IMR-90 (cell line): ENCODE results near the gene MPRIP. TPM values are rescaled to one million over a fixed set of nuclear protein-coding genes. Genes with fewer than 3 reads are reported as not detected.

Experiments
- ATAC-seq: fragments of 200-7000 bp; cut with Tn5 transposase; 2 replicates; pipeline ENCODE4 v1.9.1; 2020; ENCODE audit warnings: low read depth, mild to moderate bottlenecking, moderate library complexity
- BruUV-seq: library from RNA; stranded (reverse); fragments of 400-500 nt; replicated peaks from 2 replicates; lab custom pipeline; 2021; lab: Mats Ljungman, UMichigan
- CTCF ChIA-PET: fragments of 300-600 bp; formaldehyde crosslinking; extraction: SDS; loops from one replicate; lab custom pipeline; 2021; ENCODE audit warnings: antibody characterized with exemption; lab: Yijun Ruan, JAX
- POLR2A ChIA-PET: fragments of 300-600 bp; sonication (Branson Sonifier 250); formaldehyde crosslinking; loops from one replicate; lab custom pipeline; 2022; ENCODE audit warnings: antibody characterized with exemption; ENCODE audit not compliant: unreplicated experiment; lab: Charles Lee
- DNase-seq: peaks from one replicate; pipeline ENCODE4 v3.0.0; 2013
- H2AFZ ChIP-seq: replicated peaks from 2 replicates; pipeline ENCODE3; 2013; ENCODE audit warnings: low read length, mild to moderate bottlenecking; ENCODE audit not compliant: poor library complexity
- H2AK5ac ChIP-seq: 2 replicates; pipeline ENCODE4 v1.6.1; 2013; ENCODE audit warnings: low read depth, low read length, inconsistent platforms
- H2AK9ac ChIP-seq: replicated peaks from 2 replicates; pipeline ENCODE3; 2013; ENCODE audit warnings: mild to moderate bottlenecking, low read depth, low read length, moderate library complexity; ENCODE audit not compliant: poor library complexity
- H2BK120ac ChIP-seq: 2 replicates; pipeline ENCODE4 v1.6.1; 2013; ENCODE audit warnings: low read depth, low read length, inconsistent platforms
- H2BK15ac ChIP-seq: 3 replicates; pipeline ENCODE4 v1.6.1; 2013; ENCODE audit warnings: low read depth, low read length, inconsistent platforms
- H2BK20ac ChIP-seq: 2 replicates; pipeline ENCODE4 v1.6.1; 2013; ENCODE audit warnings: low read depth, mild to moderate bottlenecking, inconsistent platforms, low read length, moderate library complexity
- H2BK5ac ChIP-seq: 2 replicates; pipeline ENCODE4 v1.6.1; 2013; ENCODE audit warnings: mild to moderate bottlenecking, low read depth, low read length, inconsistent platforms; ENCODE audit not compliant: poor library complexity, severe bottlenecking
- H3K14ac ChIP-seq: replicated peaks from 2 replicates; pipeline ENCODE4 v1.6.1; 2013; ENCODE audit warnings: low read depth, low read length, inconsistent platforms
- H3K18ac ChIP-seq: 2 replicates; pipeline ENCODE4 v1.6.1; 2013; ENCODE audit warnings: low read depth, low read length, control low read depth
- H3K23ac ChIP-seq: 2 replicates; pipeline ENCODE4 v1.6.1; 2013; ENCODE audit warnings: low read depth, low read length, inconsistent platforms
- H3K27ac ChIP-seq: 2 replicates; pipeline ENCODE4 v1.5.1; 2013; ENCODE audit warnings: mild to moderate bottlenecking, control low read depth, low read length; ENCODE audit not compliant: insufficient read depth
- H3K27me3 ChIP-seq: 2 replicates; pipeline ENCODE4 v1.6.1; 2013; ENCODE audit warnings: low read length; ENCODE audit not compliant: control insufficient read depth, insufficient read depth
- H3K36me3 ChIP-seq: 2 replicates; pipeline ENCODE4 v1.6.1; 2013; ENCODE audit warnings: low read length, mixed read lengths; ENCODE audit not compliant: control insufficient read depth, insufficient read depth
- H3K4ac ChIP-seq: 2 replicates; pipeline ENCODE4 v1.6.1; 2013; ENCODE audit warnings: low read depth, low read length, inconsistent platforms
- H3K4me1 ChIP-seq: 2 replicates; pipeline ENCODE4 v1.6.1; 2013; ENCODE audit warnings: low read length, mixed read lengths; ENCODE audit not compliant: control insufficient read depth, insufficient read depth
- H3K4me2 ChIP-seq: 2 replicates; pipeline ENCODE4 v1.6.1; 2013; ENCODE audit warnings: low read depth, mild to moderate bottlenecking, control low read depth, low read length, moderate library complexity
- H3K4me3 ChIP-seq: 2 replicates; pipeline ENCODE4 v1.5.1; 2013; ENCODE audit warnings: low read depth, mild to moderate bottlenecking, control low read depth, low read length, moderate library complexity; ENCODE audit not compliant: insufficient read depth
- H3K56ac ChIP-seq: 2 replicates; pipeline ENCODE4 v1.6.1; 2013; ENCODE audit warnings: low read length, inconsistent platforms; ENCODE audit not compliant: insufficient read depth; ENCODE audit errors: extremely low read depth
- H3K79me1 ChIP-seq, 2 experiments: 2 replicates each; pipeline ENCODE4 v1.6.1; 2013; ENCODE audit warnings: low read length in 2 of 2, inconsistent platforms in 1 of 2, low read depth in 1 of 2
- H3K9ac ChIP-seq: 2 replicates; pipeline ENCODE4 v1.6.1; 2013; ENCODE audit warnings: low read depth, low read length, control low read depth
- H3K9me1 ChIP-seq: 2 replicates; pipeline ENCODE4 v1.6.1; 2013; ENCODE audit warnings: low read length, inconsistent platforms; ENCODE audit not compliant: insufficient read depth
- H3K9me3 ChIP-seq: 2 replicates; pipeline ENCODE4 v1.6.1; 2013; ENCODE audit warnings: low read length; ENCODE audit not compliant: control insufficient read depth, insufficient read depth
- H4K20me1 ChIP-seq: 2 replicates; pipeline ENCODE4 v1.6.1; 2013; ENCODE audit warnings: low read length, inconsistent platforms; ENCODE audit not compliant: insufficient read depth
- H4K5ac ChIP-seq: 2 replicates; pipeline ENCODE4 v1.6.1; 2013; ENCODE audit warnings: mild to moderate bottlenecking, low read depth, low read length, control low read depth
- H4K8ac ChIP-seq, 2 experiments: 2 replicates each; pipeline ENCODE4 v1.6.1; 2013; ENCODE audit warnings: low read depth in 2 of 2, low read length in 2 of 2, control low read depth in 1 of 2, inconsistent platforms in 1 of 2
- H4K91ac ChIP-seq: 2 replicates; pipeline ENCODE4 v1.6.1; 2013; ENCODE audit warnings: low read depth, low read length, inconsistent platforms; ENCODE audit not compliant: insufficient read depth
- CEBPB ChIP-seq: IDR thresholded peaks from 2 replicates; pipeline ENCODE4 v1.6.1; 2012; ENCODE audit warnings: low read depth, low read length, improper control_type of control experiment
- MAFK ChIP-seq: IDR thresholded peaks from 2 replicates; pipeline ENCODE4 v1.6.1; 2012; ENCODE audit warnings: low read depth, low read length, improper control_type of control experiment
- POLR2A ChIP-seq: IDR thresholded peaks from 2 replicates; pipeline ENCODE4 v1.6.1; 2012; ENCODE audit warnings: mild to moderate bottlenecking, low read depth, low read length
- RCOR1 ChIP-seq: IDR thresholded peaks from 2 replicates; pipeline ENCODE4 v1.6.1; 2012; ENCODE audit warnings: mild to moderate bottlenecking, low read length, improper control_type of control experiment; ENCODE audit not compliant: insufficient replicate concordance
- RFX5 ChIP-seq: IDR thresholded peaks from 2 replicates; pipeline ENCODE4 v1.8.0; 2012; ENCODE audit warnings: low read depth, mild to moderate bottlenecking, low read length, moderate library complexity
- WGBS, 2 experiments: methylation state at CpG; one replicate each; pipeline versions ENCODE4 v1.1.5 to v1.1.7; 2013; ENCODE audit warnings: missing lambda C conversion rate in 2 of 2; ENCODE audit not compliant: insufficient read length in 1 of 2; ENCODE audit errors: extremely low coverage in 2 of 2; 5-methylcytosine and 5-hydroxymethylcytosine counted together
- dilution Hi-C: fragments of 300-500 bp; cut with HindIII; formaldehyde crosslinking; loops from one replicate; pipeline ENCODE4 v1.14.3; 2018; ENCODE audit warnings: low sequenced_read_pairs; ENCODE audit not compliant: unreplicated experiment
- in situ Hi-C: fragments of 300-500 bp; cut with MboI; formaldehyde crosslinking; loops from 3 replicates; pipeline ENCODE4 v1.14.3; 2019; ENCODE audit warnings: low sequenced_read_pairs, inconsistent platforms, mixed read lengths
- intact Hi-C: fragments of 100-400 bp; cut with micrococcal nuclease; formaldehyde crosslinking; loops from 2 replicates; pipeline ENCODE4 v1.10.0; 2022
- polyA plus RNA-seq, 3 experiments: library from polyadenylated mRNA; depleted of rRNA; stranded (reverse); fragments of >200 nt; gene quantifications; 2 replicates each; pipeline ENCODE4 v1.2.3, GENCODE V29; 2012; ENCODE audit warnings: low replicate concordance in 1 of 3
- total RNA-seq: library from RNA; depleted of rRNA; stranded (reverse); fragments of >200 nt; gene quantifications from 2 replicates; pipeline ENCODE4 v1.2.3, GENCODE V29; 2012
- TF ChIP-seq, protein P1 (sequence below): fragments of 150-350 bp; IDR thresholded peaks from 2 replicates; pipeline ENCODE4 v1.6.1; 2017; ENCODE audit warnings: mild to moderate bottlenecking, antibody characterized with exemption, low read length, low read depth

MPRIP gene
- total and polyA plus RNA-seq, 2 of the 4 experiments (the other 2 are of a cell fraction) = 111 to 149 TPM

DNA sequence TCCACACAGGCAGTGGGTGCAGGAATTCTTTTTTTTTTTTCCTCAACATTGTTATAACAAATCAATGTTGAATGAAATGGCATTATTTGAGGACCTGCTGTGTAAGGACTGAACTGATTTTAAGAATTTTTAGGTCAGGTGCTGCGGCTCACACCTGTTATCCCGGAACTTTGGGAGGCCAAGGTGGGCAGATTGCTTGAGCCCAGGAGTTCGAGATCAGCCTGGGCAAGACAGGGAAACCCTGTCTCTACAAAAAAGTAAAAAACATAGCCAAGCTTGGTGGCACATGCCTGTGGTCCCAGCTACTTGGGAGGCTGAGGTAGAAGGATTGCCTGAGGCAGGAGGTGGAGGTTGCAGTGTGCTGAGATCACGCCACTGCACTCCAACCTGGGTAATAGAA, 12.4 kb downstream of the MPRIP start:
- peaks cover 16 to 92% of the 10 kb centered on the region in 2 experiments for H3K79me1 ChIP-seq
- H3K4me3 ChIP-seq = no peak overlapping the region
- H2BK15ac ChIP-seq = no peak overlapping the region
- peaks cover 19% of the 10 kb centered on the region for H3K4me1 ChIP-seq
- no peak overlapping the region for H2BK20ac ChIP-seq
- peaks cover 8% of the 10 kb centered on the region; the same call in 1 of the 2 replicates for H3K36me3 ChIP-seq
- peaks cover 55% of the 10 kb centered on the region for H3K9me1 ChIP-seq
- no peak overlapping the region for H3K18ac ChIP-seq
- H2AFZ ChIP-seq = no peak overlapping the region
- no peak overlapping the region for H3K4me2 ChIP-seq
- DNase-seq (no peak), ATAC-seq (no peak)
- no peak overlapping the region for H2AK9ac ChIP-seq
- H4K91ac ChIP-seq = no peak overlapping the region
- no peaks in the 10 kb centered on the region for H3K9me3 ChIP-seq
- BruUV-seq = no TSS peak
- H4K5ac ChIP-seq = no peak overlapping the region
- dilution Hi-C loops = no loop called here
- no peak for TF ChIP-seq RCOR1
- no peak for TF ChIP-seq RFX5
- no peak for TF ChIP-seq MAFK
- no peak for TF ChIP-seq CEBPB
- TF ChIP-seq, protein P1, sequence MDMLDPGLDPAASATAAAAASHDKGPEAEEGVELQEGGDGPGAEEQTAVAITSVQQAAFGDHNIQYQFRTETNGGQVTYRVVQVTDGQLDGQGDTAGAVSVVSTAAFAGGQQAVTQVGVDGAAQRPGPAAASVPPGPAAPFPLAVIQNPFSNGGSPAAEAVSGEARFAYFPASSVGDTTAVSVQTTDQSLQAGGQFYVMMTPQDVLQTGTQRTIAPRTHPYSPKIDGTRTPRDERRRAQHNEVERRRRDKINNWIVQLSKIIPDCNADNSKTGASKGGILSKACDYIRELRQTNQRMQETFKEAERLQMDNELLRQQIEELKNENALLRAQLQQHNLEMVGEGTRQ = no peak
- TF ChIP-seq POLR2A = no peak
- intact Hi-C loops = no loop called here
- no peak overlapping the region for H2AK5ac ChIP-seq
- no peak overlapping the region for H4K8ac ChIP-seq
- POLR2A ChIA-PET = no interaction called here
- no peak overlapping the region for H2BK5ac ChIP-seq
- H3K4ac ChIP-seq = no peak overlapping the region
- H3K9ac ChIP-seq = no peak overlapping the region
- no peaks in the 10 kb centered on the region for H3K27me3 ChIP-seq
- H3K56ac ChIP-seq = no peak overlapping the region
- no peak overlapping the region for H3K14ac ChIP-seq
- H4K20me1 ChIP-seq = peaks cover 95% of the 10 kb centered on the region
- H3K23ac ChIP-seq = no peak overlapping the region
- CTCF ChIA-PET = no interaction called here
- no CpG with 5 or more reads among the region's 4 CpGs for WGBS, 2 experiments
- H2BK120ac ChIP-seq = no peak overlapping the region
- in situ Hi-C loops = no loop called here
- no peak overlapping the region for H3K27ac ChIP-seq
